H1 (cell line): Measurements from ENCODE around the gene TTC23. TPM values are rescaled to one million over a fixed set of nuclear protein-coding genes. Genes with fewer than 3 reads are reported as not detected.

Source experiments
- CTCF ChIA-PET: fragments of 300-600 bp; sonication (Branson Sonifier 250); formaldehyde crosslinking; loops from one replicate; lab custom pipeline; 2021; ENCODE audit not compliant: partially characterized antibody; lab: Charles Lee
- POLR2A ChIA-PET: fragments of 300-600 bp; sonication (Branson Sonifier 250); formaldehyde crosslinking; loops from one replicate; lab custom pipeline; 2021; ENCODE audit warnings: inconsistent platforms; ENCODE audit not compliant: partially characterized antibody; lab: Charles Lee
- DNase-seq, 2 experiments: peaks; one replicate each; pipeline versions ENCODE4 v3.0.0 to v3.0.0-alpha.2; 2010 to 2022; ENCODE audit warnings: low spot score in 2 of 2, low read depth in 1 of 2, mixed read lengths in 1 of 2
- FAIRE-seq: peaks from 2 replicates; lab custom pipeline; 2011; peaks lifted over from hg19 to GRCh38; lab: Jason Lieb, UNC
- H2AFZ ChIP-seq: 2 replicates; pipeline ENCODE4 v1.8.1; 2012; ENCODE audit warnings: low read length, inconsistent platforms
- H2AK5ac ChIP-seq: 2 replicates; pipeline ENCODE4 v1.6.1; 2013; ENCODE audit warnings: low read depth, low read length
- H2BK120ac ChIP-seq: replicated peaks from 2 replicates; pipeline ENCODE3; 2013; ENCODE audit warnings: low read depth, low read length, inconsistent platforms
- H2BK12ac ChIP-seq: 2 replicates; pipeline ENCODE4 v1.6.1; 2013; ENCODE audit warnings: low read depth, low read length
- H2BK15ac ChIP-seq: 2 replicates; pipeline ENCODE4 v1.6.1; 2013; ENCODE audit warnings: low read length
- H2BK20ac ChIP-seq: 2 replicates; pipeline ENCODE4 v1.6.1; 2013; ENCODE audit warnings: low read length
- H2BK5ac ChIP-seq: 2 replicates; pipeline ENCODE4 v1.6.1; 2013; ENCODE audit warnings: low read depth, low read length
- H3K14ac ChIP-seq: 2 replicates; pipeline ENCODE4 v1.6.1; 2013; ENCODE audit warnings: inconsistent platforms; ENCODE audit not compliant: insufficient read length
- H3K18ac ChIP-seq: 2 replicates; pipeline ENCODE4 v1.6.1; 2013; ENCODE audit warnings: low read length; ENCODE audit errors: extremely low read depth
- H3K23ac ChIP-seq: 2 replicates; pipeline ENCODE4 v1.6.1; 2013; ENCODE audit warnings: inconsistent platforms; ENCODE audit not compliant: insufficient read length
- H3K23me2 ChIP-seq: 2 replicates; pipeline ENCODE4 v1.6.1; 2013; ENCODE audit warnings: low read depth, low read length
- H3K27ac ChIP-seq: 2 replicates; pipeline ENCODE4 v1.6.1; 2011; ENCODE audit warnings: low read depth, low read length, inconsistent platforms
- H3K27me3 ChIP-seq, 4 experiments: replicated peaks in 1 of 4; 1 replicate in 1 of 4; 2 replicates in 3 of 4; pipeline versions ENCODE4 v1.6.1 to v1.8.1; 2011 to 2013; ENCODE audit warnings: low read length in 3 of 4, mild to moderate bottlenecking in 3 of 4, inconsistent platforms in 2 of 4, mixed read lengths in 2 of 4, moderate library complexity in 1 of 4; ENCODE audit not compliant: control insufficient read depth in 3 of 4, insufficient read depth in 3 of 4; ENCODE audit errors: extremely low read depth in 1 of 4
- H3K36me3 ChIP-seq, 4 experiments: 2 replicates each; pipeline versions ENCODE4 v1.6.1 to v1.8.1; 2011 to 2013; ENCODE audit warnings: mild to moderate bottlenecking in 4 of 4, low read length in 3 of 4, moderate library complexity in 2 of 4, control low read depth in 1 of 4, inconsistent platforms in 1 of 4; ENCODE audit not compliant: insufficient read depth in 4 of 4, control insufficient read depth in 2 of 4
- H3K4ac ChIP-seq: replicated peaks from 2 replicates; pipeline ENCODE3; 2013; ENCODE audit warnings: low read length, low read depth, mixed read lengths, inconsistent platforms; ENCODE audit not compliant: insufficient read length
- H3K4me1 ChIP-seq, 4 experiments: replicated peaks in 1 of 4; 1 replicate in 1 of 4; 2 replicates in 3 of 4; pipeline versions ENCODE4 v1.6.1 to v1.8.1; 2011 to 2013; ENCODE audit warnings: low read length in 3 of 4, inconsistent platforms in 2 of 4, mixed read lengths in 1 of 4; ENCODE audit not compliant: insufficient read depth in 4 of 4, control insufficient read depth in 3 of 4
- H3K4me2 ChIP-seq, 2 experiments: 2 replicates each; pipeline versions ENCODE4 v1.6.1 to v1.8.1; 2011 to 2013; ENCODE audit warnings: low read depth in 2 of 2, low read length in 2 of 2, control low read depth in 1 of 2, inconsistent platforms in 1 of 2, mild to moderate bottlenecking in 1 of 2; ENCODE audit not compliant: insufficient read depth in 1 of 2
- H3K4me3 ChIP-seq, 4 experiments: fragments of 200-600, 300-600 bp in 1 of 4; sonication (generic), shearing (Covaris generic), sonication (Bioruptor Twin) in 1 of 4; 2 replicates each; pipeline versions ENCODE4 v1.5.1 to v1.8.1; 2011 to 2016; ENCODE audit warnings: low read length in 4 of 4, low read depth in 3 of 4, control low read depth in 2 of 4, inconsistent platforms in 2 of 4, mild to moderate bottlenecking in 2 of 4, mixed read lengths in 1 of 4, moderate library complexity in 1 of 4; ENCODE audit not compliant: insufficient read depth in 2 of 4; ENCODE audit errors: extremely low read depth in 1 of 4
- H3K56ac ChIP-seq: replicated peaks from 2 replicates; pipeline ENCODE3; 2013; ENCODE audit warnings: low read depth, mild to moderate bottlenecking, mixed read lengths, low read length, inconsistent platforms; ENCODE audit not compliant: insufficient read length
- H3K79me1 ChIP-seq: 2 replicates; pipeline ENCODE4 v1.6.1; 2013; ENCODE audit warnings: low read depth, low read length, control low read depth
- H3K79me2 ChIP-seq, 2 experiments: 2 replicates each; pipeline versions ENCODE4 v1.6.1 to v1.8.1; 2012 to 2013; ENCODE audit warnings: low read length in 2 of 2, mild to moderate bottlenecking in 2 of 2, inconsistent platforms in 1 of 2; ENCODE audit not compliant: insufficient read depth in 2 of 2, control insufficient read depth in 1 of 2
- H3K9ac ChIP-seq, 4 experiments: replicated peaks in 1 of 4; 1 replicate in 1 of 4; 2 replicates in 3 of 4; pipeline versions ENCODE4 v1.6.1 to v1.8.1; 2011 to 2013; ENCODE audit warnings: low read depth in 3 of 4, low read length in 3 of 4, control low read depth in 2 of 4, mild to moderate bottlenecking in 2 of 4, moderate library complexity in 2 of 4, inconsistent platforms in 1 of 4; ENCODE audit errors: extremely low read depth in 1 of 4
- H3K9me3 ChIP-seq, 2 experiments: 2 replicates each; pipeline versions ENCODE4 v1.6.1 to v1.8.1; 2012 to 2013; ENCODE audit warnings: mild to moderate bottlenecking in 2 of 2, moderate library complexity in 2 of 2, control low read depth in 1 of 2, inconsistent platforms in 1 of 2, low read depth in 1 of 2, low read length in 1 of 2, mixed read lengths in 1 of 2; ENCODE audit not compliant: insufficient read depth in 2 of 2
- H4K20me1 ChIP-seq, 2 experiments: replicated peaks in 1 of 2; 2 replicates each; pipeline versions ENCODE3 to v1.8.1; 2011 to 2013; ENCODE audit warnings: inconsistent platforms in 2 of 2, low read length in 2 of 2, mild to moderate bottlenecking in 1 of 2; ENCODE audit not compliant: insufficient read depth in 2 of 2, control insufficient read depth in 1 of 2
- H4K5ac ChIP-seq: 2 replicates; pipeline ENCODE4 v1.6.1; 2013; ENCODE audit warnings: low read length, low read depth, mixed read lengths, inconsistent platforms; ENCODE audit not compliant: insufficient read length
- H4K8ac ChIP-seq: 2 replicates; pipeline ENCODE4 v1.8.0; 2013; ENCODE audit warnings: mild to moderate bottlenecking, moderate library complexity, low read length, inconsistent platforms; ENCODE audit not compliant: insufficient read depth; ENCODE audit errors: extremely low read depth
- H4K91ac ChIP-seq: replicated peaks from 2 replicates; pipeline ENCODE3; 2013; ENCODE audit warnings: low read length, mixed read lengths, inconsistent platforms; ENCODE audit not compliant: insufficient read length
- EGR1 ChIP-seq: IDR thresholded peaks from 2 replicates; pipeline ENCODE4 v1.6.1; 2011; ENCODE audit warnings: low read depth, low read length, borderline replicate concordance
- KDM4A ChIP-seq: IDR thresholded peaks from one replicate; pipeline ENCODE4 v1.7.1; 2012; ENCODE audit warnings: low read depth, mild to moderate bottlenecking, moderate library complexity, low read length, inconsistent platforms; ENCODE audit not compliant: severe bottlenecking
- MAFK ChIP-seq: IDR thresholded peaks from 2 replicates; pipeline ENCODE4 v1.6.1; 2012; ENCODE audit warnings: low read depth, mild to moderate bottlenecking, improper control_type of control experiment, low read length
- NRF1 ChIP-seq: IDR thresholded peaks from 2 replicates; pipeline ENCODE4 v1.6.1; 2011; ENCODE audit warnings: mild to moderate bottlenecking, low read depth, low read length, improper control_type of control experiment
- POLR2AphosphoS5 ChIP-seq: IDR thresholded peaks from 2 replicates; pipeline ENCODE4 v1.6.1; 2011; ENCODE audit warnings: low read depth, low read length
- POU5F1 ChIP-seq: IDR thresholded peaks from 2 replicates; pipeline ENCODE4 v1.6.1; 2011; ENCODE audit warnings: low read depth, mild to moderate bottlenecking, low read length, moderate library complexity
- RFX5 ChIP-seq: IDR thresholded peaks from 2 replicates; pipeline ENCODE4 v1.6.1; 2011; ENCODE audit warnings: low read depth, low read length, improper control_type of control experiment, borderline replicate concordance
- WGBS, 2 experiments: shearing (Covaris generic) in 1 of 2; methylation state at CpG; one replicate each; pipeline versions ENCODE4 v1.1.6 to v1.1.7; 2013 to 2015; ENCODE audit warnings: low lambda C conversion rate in 2 of 2, mixed read lengths in 2 of 2, inconsistent platforms in 1 of 2, low coverage in 1 of 2, missing lambda C conversion rate in 1 of 2; ENCODE audit not compliant: insufficient replicate concordance in 2 of 2, insufficient coverage in 1 of 2, insufficient read length in 1 of 2; ENCODE audit errors: extremely low coverage in 1 of 2, missing lambda C conversion rate in 1 of 2; 5-methylcytosine and 5-hydroxymethylcytosine counted together
- polyA plus RNA-seq, 7 experiments: library from polyadenylated mRNA; depleted of rRNA in 3 of 7; stranded (reverse) in 5 of 7; unstranded in 2 of 7; fragments of >200 nt in 5 of 7; fragments of 200-250 nt in 2 of 7; gene quantifications; 1 replicate in 5 of 7; 2 replicates in 1 of 7; 4 replicates in 1 of 7; pipeline versions ENCODE4 v1.2.1 to v1.2.3, GENCODE V29; 2011 to 2013; ENCODE audit warnings: missing spikeins in 2 of 7, mixed read lengths in 2 of 7
- total RNA-seq: library from RNA; stranded (reverse); fragmentation: NEBNext Ultra II Directional; extraction: Animal tissue kit (Norgen Biotek cat#: 25700); gene quantifications from 2 replicates; pipeline ENCODE4 v1.2.1, GENCODE V29; 2021
- TF ChIP-seq, protein P1 (sequence below), 3 experiments: IDR thresholded peaks; 1 replicate in 2 of 3; 2 replicates in 1 of 3; pipeline versions ENCODE4 v1.5.1 to v1.6.1; 2011; ENCODE audit warnings: low read length in 3 of 3, mild to moderate bottlenecking in 3 of 3, inconsistent platforms in 2 of 3, low read depth in 1 of 3, moderate library complexity in 1 of 3; ENCODE audit not compliant: insufficient read depth in 1 of 3; ENCODE audit errors: control extremely low read depth in 1 of 3
- TF ChIP-seq, protein P2 (sequence below): IDR thresholded peaks from 2 replicates; pipeline ENCODE4 v1.6.1; 2012; ENCODE audit warnings: inconsistent platforms

Gene TTC23
- total and polyA plus RNA-seq, 2 of the 8 experiments (the other 6 are each of a cell fraction or from before 2014, with no cell fraction given), result 4.8 to 23.0 TPM

DNA sequence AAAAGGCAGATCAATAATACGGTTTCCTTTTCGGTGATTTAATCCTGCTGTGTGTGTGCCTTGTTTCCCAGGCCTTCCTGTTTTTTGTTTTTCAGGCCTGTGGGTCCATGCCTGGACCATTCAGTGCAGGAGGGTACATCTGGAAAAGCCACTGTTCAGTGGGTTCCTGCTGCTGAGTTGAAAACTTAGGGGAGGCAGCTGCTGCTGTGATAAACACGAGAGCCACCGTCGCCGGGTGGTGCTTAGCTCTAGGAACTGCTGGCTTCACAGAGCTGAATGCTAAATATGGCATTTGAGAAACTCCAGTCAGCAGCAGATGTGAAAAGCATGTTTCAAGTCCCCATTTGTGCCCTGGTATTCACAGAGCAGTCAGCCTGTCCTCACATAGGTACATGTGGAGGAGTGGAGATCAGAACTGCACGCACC, 100.5 kb downstream of the TTC23 start:
- H3K27me3 ChIP-seq, result no peaks in the 10 kb centered on the region
- H2BK12ac ChIP-seq, result no peak overlapping the region
- H3K4me1 ChIP-seq, result peaks cover 0 to 3% (median 2%) of the 10 kb centered on the region in 4 experiments; a peak in 5 of 7 replicates
- no peak overlapping the region for H3K4me2 ChIP-seq
- H4K20me1 ChIP-seq, result no peaks in the 10 kb centered on the region
- no peak overlapping the region for H4K91ac ChIP-seq
- CTCF ChIA-PET, result interaction anchor here (1.0 kb wide), 1 partner anchor 14 kb away, joined by 4 read pairs; no protein-coding TSS in a partner anchor
- no peak overlapping the region for H2BK15ac ChIP-seq
- DNase-seq (no peak), FAIRE-seq (no peak)
- H3K9ac ChIP-seq, result no peak overlapping the region
- no peak overlapping the region for H4K5ac ChIP-seq
- H2BK20ac ChIP-seq, result no peak overlapping the region
- no peaks in the 10 kb centered on the region for H3K79me2 ChIP-seq
- H2BK5ac ChIP-seq, result no peak overlapping the region
- H4K8ac ChIP-seq, result no peak overlapping the region
- no peak overlapping the region for H2AFZ ChIP-seq
- no peak overlapping the region for H3K56ac ChIP-seq
- H3K4me3 ChIP-seq, result no peak overlapping the region
- no peaks in the 10 kb centered on the region for H3K9me3 ChIP-seq
- POLR2A ChIA-PET, result no interaction called here
- H2BK120ac ChIP-seq, result no peak overlapping the region
- no peak overlapping the region for H3K18ac ChIP-seq
- H3K27ac ChIP-seq, result no peak overlapping the region
- H3K79me1 ChIP-seq, result no peaks in the 10 kb centered on the region
- H3K23ac ChIP-seq, result no peak overlapping the region
- H2AK5ac ChIP-seq, result no peak overlapping the region
- TF ChIP-seq RFX5, result no peak
- TF ChIP-seq, protein P1, sequence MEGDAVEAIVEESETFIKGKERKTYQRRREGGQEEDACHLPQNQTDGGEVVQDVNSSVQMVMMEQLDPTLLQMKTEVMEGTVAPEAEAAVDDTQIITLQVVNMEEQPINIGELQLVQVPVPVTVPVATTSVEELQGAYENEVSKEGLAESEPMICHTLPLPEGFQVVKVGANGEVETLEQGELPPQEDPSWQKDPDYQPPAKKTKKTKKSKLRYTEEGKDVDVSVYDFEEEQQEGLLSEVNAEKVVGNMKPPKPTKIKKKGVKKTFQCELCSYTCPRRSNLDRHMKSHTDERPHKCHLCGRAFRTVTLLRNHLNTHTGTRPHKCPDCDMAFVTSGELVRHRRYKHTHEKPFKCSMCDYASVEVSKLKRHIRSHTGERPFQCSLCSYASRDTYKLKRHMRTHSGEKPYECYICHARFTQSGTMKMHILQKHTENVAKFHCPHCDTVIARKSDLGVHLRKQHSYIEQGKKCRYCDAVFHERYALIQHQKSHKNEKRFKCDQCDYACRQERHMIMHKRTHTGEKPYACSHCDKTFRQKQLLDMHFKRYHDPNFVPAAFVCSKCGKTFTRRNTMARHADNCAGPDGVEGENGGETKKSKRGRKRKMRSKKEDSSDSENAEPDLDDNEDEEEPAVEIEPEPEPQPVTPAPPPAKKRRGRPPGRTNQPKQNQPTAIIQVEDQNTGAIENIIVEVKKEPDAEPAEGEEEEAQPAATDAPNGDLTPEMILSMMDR (IDR thresholded peaks at IDR 0.05; ENCODE audit: control extremely low read depth in 1 of 3, insufficient read depth in 1 of 3, low read depth in 1 of 3, low read length in 3 of 3), result no peak
- no peak for TF ChIP-seq KDM4A
- TF ChIP-seq NRF1, result no peak
- no peak for TF ChIP-seq MAFK
- TF ChIP-seq, protein P2, sequence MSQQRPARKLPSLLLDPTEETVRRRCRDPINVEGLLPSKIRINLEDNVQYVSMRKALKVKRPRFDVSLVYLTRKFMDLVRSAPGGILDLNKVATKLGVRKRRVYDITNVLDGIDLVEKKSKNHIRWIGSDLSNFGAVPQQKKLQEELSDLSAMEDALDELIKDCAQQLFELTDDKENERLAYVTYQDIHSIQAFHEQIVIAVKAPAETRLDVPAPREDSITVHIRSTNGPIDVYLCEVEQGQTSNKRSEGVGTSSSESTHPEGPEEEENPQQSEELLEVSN, result no peak
- no peak for TF ChIP-seq POLR2AphosphoS5
- TF ChIP-seq EGR1, result no peak
- TF ChIP-seq POU5F1, result no peak
- WGBS, 2 experiments, result 92% methylated on average over 7 of the region's 7 CpGs; no CpG with 5 or more reads in 1 of the 2 experiments
- no peaks in the 10 kb centered on the region for H3K23me2 ChIP-seq
- H3K4ac ChIP-seq, result no peak overlapping the region
- no peak overlapping the region for H3K14ac ChIP-seq
- H3K36me3 ChIP-seq, result no peaks in the 10 kb centered on the region
